Measurements from ENCODE around the gene XRCC6.

XRCC6 gene

GRCh38 chr22:41576877-41577276 is 44.2 kb upstream of the XRCC6 start:
- no peak for DNase-seq (ENCODE audit: low read depth, low spot score)
- ChIA-PET POLR2A (interaction anchor here (1.3 kb wide), 1 partner anchor 12 kb away, joined by 9 read pairs; the partner anchor contains the start of gene PMM1), CTCF (interaction anchor here (0.8 to 3.7 kb wide), 8 partner anchors 9 to 31 kb away, joined by 3 to 12 read pairs (median 4); no protein-coding TSS in a partner anchor)
- TF ChIP-seq CTCF (IDR thresholded peaks at IDR 0.05; ENCODE audit: insufficient read depth, low read length, missing control alignments): peak; percentile 71
- no peak overlapping the region for H3K4me3 ChIP-seq (ENCODE audit: low read depth, low read length)

- H3K4me3 ChIP-seq (ENCODE audit: low read depth, low read length): no peak overlapping the region
- no peak for TF ChIP-seq CTCF (IDR thresholded peaks at IDR 0.05; ENCODE audit: insufficient read depth, low read length, missing control alignments)
- DNase-seq (ENCODE audit: low read depth, low spot score): no peak
- POLR2A ChIA-PET: no interaction called here
- CTCF ChIA-PET: interaction anchor here (0.9 to 3.7 kb wide), 6 partner anchors 10 to 32 kb away, joined by 3 to 12 read pairs (median 4); no protein-coding TSS in a partner anchor
These were observed 43.0 kb upstream of the XRCC6 start for GRCh38 chr22:41578114-41578513.

DNA sequence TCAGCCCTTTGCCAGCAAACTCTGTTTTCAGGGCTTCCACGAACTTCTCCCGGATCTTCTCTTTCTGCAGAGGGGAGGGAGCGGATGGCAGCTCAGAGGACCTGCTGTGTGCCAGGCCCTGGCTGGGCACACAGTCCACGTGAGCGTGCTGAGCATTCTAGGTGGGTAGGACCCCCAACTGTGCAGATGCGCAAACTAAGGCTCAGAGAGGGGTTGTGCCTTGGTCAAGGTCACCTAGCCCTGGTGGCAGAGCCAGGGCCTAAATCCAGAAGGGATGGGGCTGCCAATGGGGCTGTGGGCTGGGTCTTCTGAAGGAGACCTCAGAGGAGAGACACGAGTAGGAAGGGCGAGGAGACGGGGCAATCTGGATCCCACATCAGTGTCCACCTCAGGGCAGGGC is 42.3 kb upstream of the XRCC6 start:
- TF ChIP-seq CTCF (IDR thresholded peaks at IDR 0.05; ENCODE audit: insufficient read depth, low read length, missing control alignments): no peak
- H3K4me3 ChIP-seq (ENCODE audit: low read depth, low read length): no peak overlapping the region
- ChIA-PET POLR2A (interaction anchor here (1.7 kb wide), 1 partner anchor 11 kb away, joined by 7 read pairs; the partner anchor contains the start of gene PMM1), CTCF (interaction anchor here (0.9 to 3.7 kb wide), 4 partner anchors 10 to 19 kb away, joined by 3 to 12 read pairs (median 4); no protein-coding TSS in a partner anchor)
- DNase-seq (ENCODE audit: low read depth, low spot score): no peak

DNA sequence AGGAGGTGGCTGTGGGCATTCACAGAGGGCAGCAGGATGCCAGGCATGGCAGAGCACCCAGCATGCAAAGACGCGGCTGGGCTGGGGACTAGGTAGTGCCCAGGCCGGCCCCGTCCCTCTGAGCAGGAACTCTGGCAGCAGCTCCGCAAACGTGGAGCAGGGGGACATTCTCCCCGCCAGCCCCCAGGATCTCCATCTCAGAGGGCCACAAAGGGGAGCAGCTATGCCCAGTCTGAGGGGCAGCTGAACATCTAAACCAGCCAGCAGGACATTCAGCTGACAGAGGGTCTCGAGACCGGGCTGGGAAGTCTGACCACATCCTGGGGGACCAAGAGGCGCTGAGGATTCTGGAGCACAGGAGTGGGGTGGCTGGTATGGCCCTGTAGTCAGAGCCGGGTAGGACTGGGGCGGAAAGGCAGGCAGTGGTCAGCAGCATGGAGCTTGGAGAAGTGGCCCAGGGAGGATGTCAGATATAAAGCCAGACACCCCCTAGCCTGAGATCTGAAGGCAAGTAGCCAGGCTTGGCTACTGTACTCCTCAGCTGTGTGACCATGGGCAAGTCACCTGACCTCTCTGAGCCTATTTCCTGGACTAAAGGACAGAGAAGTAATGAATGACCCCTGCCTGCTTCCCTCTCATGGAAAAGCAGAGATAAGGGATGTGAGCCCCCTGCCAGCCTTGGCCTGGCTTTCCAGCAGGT is 41.6 kb upstream of the XRCC6 start:
- H3K4me3 ChIP-seq (ENCODE audit: low read depth, low read length): no peak overlapping the region
- POLR2A ChIA-PET: interaction anchor here (1.7 kb wide), 1 partner anchor 10 kb away, joined by 7 read pairs; the partner anchor contains the start of gene PMM1
- DNase-seq (ENCODE audit: low read depth, low spot score): no peak
- no peak for TF ChIP-seq CTCF (IDR thresholded peaks at IDR 0.05; ENCODE audit: insufficient read depth, low read length, missing control alignments)
- CTCF ChIA-PET: interaction anchor here (0.7 to 3.7 kb wide), 5 partner anchors 10 to 44 kb away, joined by 3 to 12 read pairs (median 4); partner anchors contain the start of gene POLR3H

- CTCF ChIA-PET: interaction anchor here (0.7 to 3.7 kb wide), 4 partner anchors 9 to 44 kb away, joined by 3 to 12 read pairs (median 5); partner anchors contain the start of gene POLR3H
- no peak overlapping the region for H3K4me3 ChIP-seq (ENCODE audit: low read depth, low read length)
- POLR2A ChIA-PET: interaction anchor here (1.7 kb wide), 1 partner anchor 10 kb away, joined by 7 read pairs; the partner anchor contains the start of gene PMM1
- no peak for DNase-seq (ENCODE audit: low read depth, low spot score)
- TF ChIP-seq CTCF (IDR thresholded peaks at IDR 0.05; ENCODE audit: insufficient read depth, low read length, missing control alignments): no peak
These were observed 41.1 kb upstream of the XRCC6 start for GRCh38 chr22:41579997-41580355.

DNA sequence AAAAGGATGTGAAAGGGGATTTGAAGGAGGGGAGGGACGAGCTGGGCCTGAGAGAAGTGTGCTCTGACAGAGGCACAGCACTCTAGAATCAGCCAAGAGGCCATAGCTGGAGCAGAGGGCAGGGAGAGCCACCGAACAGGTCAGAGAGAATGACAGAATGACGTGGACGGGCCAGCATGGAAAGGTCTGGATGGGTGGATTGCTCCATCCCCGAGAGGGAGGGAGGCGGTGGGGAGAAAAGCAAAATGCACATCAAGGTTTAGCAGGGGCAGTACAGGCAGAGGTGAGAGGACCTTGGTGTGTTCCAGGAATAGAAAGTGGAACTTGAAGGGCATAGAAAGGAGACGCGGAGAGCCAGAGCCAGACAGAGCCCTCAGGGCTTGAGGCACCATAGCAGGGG is 38.4 kb upstream of the XRCC6 start:
- no peak for DNase-seq (ENCODE audit: low read depth, low spot score)
- POLR2A ChIA-PET: no interaction called here
- no peak overlapping the region for H3K4me3 ChIP-seq (ENCODE audit: low read depth, low read length)
- CTCF ChIA-PET: interaction anchor here (2.1 kb wide), 1 partner anchor 15 kb away, joined by 10 read pairs; no protein-coding TSS in a partner anchor
- no peak for TF ChIP-seq CTCF (IDR thresholded peaks at IDR 0.05; ENCODE audit: insufficient read depth, low read length, missing control alignments)

Data from AG04449 (cell line).